ENCODE data around the gene GSTM3. TPM values are rescaled to one million over a fixed set of nuclear protein-coding genes. Genes with fewer than 3 reads are reported as not detected.

GSTM3 gene
- total and polyA plus RNA-seq, 8 donors: 32.2 to 350 (median 113) TPM

GRCh38 chr1:109777436-109777835, 36.6 kb upstream of the GSTM3 start:
- peaks cover 6 to 28% (median 17%) of the 10 kb centered on the region in 4 donors for H3K4me1 ChIP-seq
- H3K27ac ChIP-seq: peak overlapping the region in 4 of 5 donors; percentile 56 to 74 (median 58)
- no peaks in the 10 kb centered on the region for H3K9me3 ChIP-seq
- intact Hi-C loops (cut with DNase I; ENCODE audit: low total_unique reads): loop anchor here (2.0 to 10.0 kb wide), 2 partner anchors 207 to 233 kb away; partner anchors contain the start of genes AHCYL1 and GNAI3
- no peak for TF ChIP-seq POLR2AphosphoS5 (IDR thresholded peaks at IDR 0.05)
- no peak for TF ChIP-seq CTCF (IDR thresholded peaks at IDR 0.05)
- no peak for TF ChIP-seq EP300 (IDR thresholded peaks at IDR 0.05)
- TF ChIP-seq POLR2A (IDR thresholded peaks at IDR 0.05): no peak
- no peaks in the 10 kb centered on the region for H3K36me3 ChIP-seq
- no peak overlapping the region for H3K4me3 ChIP-seq
- no peak for DNase-seq
- WGBS, 5 donors: 58 to 74% (median 64%) methylated on average over 7 of the region's 7 CpGs
- no peaks in the 10 kb centered on the region for H3K27me3 ChIP-seq

- Histone ChIP-seq H3K9me3 (no peaks in the 10 kb centered on the region), H3K27me3 (no peaks in the 10 kb centered on the region), H3K4me3 (no peak overlapping the region), H3K36me3 (no peaks in the 10 kb centered on the region), H3K27ac (peak overlapping the region in 4 of 5 donors; percentile 56 to 74 (median 58)), H3K4me1 (peaks cover 6 to 24% (median 16%) of the 10 kb centered on the region in 4 donors)
- 4 to 35% (median 26%) methylated on average over 2 to 4 of the region's 4 CpGs for WGBS, 5 donors
- DNase-seq: peak; percentile 86 to 94
- TF ChIP-seq CTCF (IDR thresholded peaks at IDR 0.05) (peak in 6 of 7 experiments; percentile 96 to 99 (median 98)), POLR2A (IDR thresholded peaks at IDR 0.05) (no peak), POLR2AphosphoS5 (IDR thresholded peaks at IDR 0.05) (peak in 2 of 3 donors; percentile 41 to 87), EP300 (IDR thresholded peaks at IDR 0.05) (no peak)
- intact Hi-C loops (cut with DNase I; ENCODE audit: low total_unique reads): loop anchor here (2.0 to 10.0 kb wide), 2 partner anchors 208 to 232 kb away; partner anchors contain the start of genes AHCYL1 and GNAI3
Observed at GRCh38 chr1:109776911-109777310, 36.1 kb upstream of the GSTM3 start.

GRCh38 chr1:109776206-109776835, 35.5 kb upstream of the GSTM3 start:
- Histone ChIP-seq H3K9me3 (no peaks in the 10 kb centered on the region), H3K4me3 (no peak overlapping the region), H3K36me3 (no peaks in the 10 kb centered on the region), H3K27ac (peak overlapping the region in 1 of 5 donors; percentile 74), H3K27me3 (no peaks in the 10 kb centered on the region), H3K4me1 (peaks cover 6 to 23% (median 15%) of the 10 kb centered on the region in 4 donors)
- 80 to 93% (median 86%) methylated on average over 6 of the region's 6 CpGs for WGBS, 5 donors
- intact Hi-C loops (cut with DNase I; ENCODE audit: low total_unique reads): loop anchor here (2.0 to 10.0 kb wide), 2 partner anchors 208 to 232 kb away; partner anchors contain the start of genes AHCYL1 and GNAI3
- TF ChIP-seq CTCF (IDR thresholded peaks at IDR 0.05) (no peak), EP300 (IDR thresholded peaks at IDR 0.05) (no peak), POLR2A (IDR thresholded peaks at IDR 0.05) (no peak), POLR2AphosphoS5 (IDR thresholded peaks at IDR 0.05) (no peak)
- no peak for DNase-seq

- H3K4me3 ChIP-seq: no peak overlapping the region
- intact Hi-C loops (cut with DNase I; ENCODE audit: low total_unique reads): loop anchor here (10.0 kb wide), 1 partner anchor 231 kb away; the partner anchor contains the start of gene GNAI3
- H3K27me3 ChIP-seq: no peaks in the 10 kb centered on the region
- no peak for DNase-seq
- no peaks in the 10 kb centered on the region for H3K9me3 ChIP-seq
- H3K27ac ChIP-seq: no peak overlapping the region
- H3K4me1 ChIP-seq: peaks cover 6 to 23% (median 15%) of the 10 kb centered on the region in 4 donors
- TF ChIP-seq POLR2A (IDR thresholded peaks at IDR 0.05) (no peak), CTCF (IDR thresholded peaks at IDR 0.05) (no peak), POLR2AphosphoS5 (IDR thresholded peaks at IDR 0.05) (no peak), EP300 (IDR thresholded peaks at IDR 0.05) (no peak)
- no peaks in the 10 kb centered on the region for H3K36me3 ChIP-seq
- WGBS, 5 donors: 25 to 67% (median 53%) methylated on average over 1 of the region's 1 CpG
Observed at GRCh38 chr1:109775398-109775797, 34.6 kb upstream of the GSTM3 start.

All from stomach (tissue), 9 donors.